Measurements from ENCODE around the gene NFKB2.

- TF ChIP-seq CTCF (IDR thresholded peaks at IDR 0.05) (peak; percentile 84 to 98 (median 97)), POLR2AphosphoS5 (IDR thresholded peaks at IDR 0.05) (peak; percentile 75 to 91 (median 86))
Observed at GRCh38 chr10:102394079-102394800, 1.3 kb upstream of the NFKB2 start.
